Chondrocyte (in vitro differentiated cells): ENCODE results near the gene NACC2. TPM values are rescaled to one million over a fixed set of nuclear protein-coding genes. Genes with fewer than 3 reads are reported as not detected.
A peak's percentile ranks its signal among the peaks of the same experiment; 100 is the strongest.

ENCODE experiments used
- DNase-seq: peaks from one replicate; pipeline ENCODE4 v3.0.0; 2021; ENCODE audit warnings: mixed read lengths, low spot score
- H3K27ac Mint-ChIP-seq: one replicate; pipeline ENCODE4 v1.8.0; 2021; ENCODE audit warnings: mild to moderate bottlenecking, moderate library complexity, mixed read lengths; ENCODE audit not compliant: unreplicated experiment
- H3K27me3 Mint-ChIP-seq: 2 replicates; pipeline ENCODE4 v1.8.0; 2021; ENCODE audit warnings: low read depth, mixed read lengths
- H3K36me3 Mint-ChIP-seq: 2 replicates; pipeline ENCODE4 v1.8.0; 2021; ENCODE audit warnings: low read depth, mixed read lengths
- H3K4me1 Mint-ChIP-seq: 2 replicates; pipeline ENCODE4 v1.8.0; 2021; ENCODE audit warnings: low read depth, mild to moderate bottlenecking, mixed read lengths
- H3K4me3 Mint-ChIP-seq: one replicate; pipeline ENCODE4 v1.8.0; 2021; ENCODE audit warnings: mild to moderate bottlenecking, moderate library complexity, mixed read lengths; ENCODE audit not compliant: unreplicated experiment
- H3K9me3 Mint-ChIP-seq: 2 replicates; pipeline ENCODE4 v1.8.0; 2021; ENCODE audit warnings: low read depth, mixed read lengths
- CTCF ChIP-seq: fragments of 200-600 bp; sonication (generic); IDR thresholded peaks from 2 replicates; pipeline ENCODE4 v1.5.0; 2021; ENCODE audit warnings: antibody characterized with exemption, mild to moderate bottlenecking, moderate library complexity
- total RNA-seq: library from RNA; stranded (reverse); gene quantifications from 3 replicates; pipeline ENCODE4 v1.2.1, GENCODE V29; 2021

Gene NACC2
- total RNA-seq, 1 donor from 2014 or later: 51.0 TPM

GRCh38 chr9:136136127-136136925 lies 41.2 kb upstream of the NACC2 start:
- H3K36me3 Mint-ChIP-seq: no peaks in the 10 kb centered on the region
- no peak for DNase-seq
- no peak overlapping the region for H3K4me3 Mint-ChIP-seq
- peaks cover 36% of the 10 kb centered on the region for H3K27me3 Mint-ChIP-seq
- no peak for TF ChIP-seq CTCF
- H3K27ac Mint-ChIP-seq: no peak overlapping the region
- H3K4me1 Mint-ChIP-seq: peaks cover 6% of the 10 kb centered on the region
- H3K9me3 Mint-ChIP-seq: no peaks in the 10 kb centered on the region

- no peaks in the 10 kb centered on the region for H3K36me3 Mint-ChIP-seq
- H3K27ac Mint-ChIP-seq: no peak overlapping the region
- H3K9me3 Mint-ChIP-seq: no peaks in the 10 kb centered on the region
- no peak for DNase-seq
- H3K4me1 Mint-ChIP-seq: peaks cover 6% of the 10 kb centered on the region
- TF ChIP-seq CTCF: no peak
- no peak overlapping the region for H3K4me3 Mint-ChIP-seq
- H3K27me3 Mint-ChIP-seq: peaks cover 39% of the 10 kb centered on the region
These were observed 40.4 kb upstream of the NACC2 start for GRCh38 chr9:136135326-136136126.

- H3K4me3 Mint-ChIP-seq: peak overlapping the region; percentile 64
- peaks cover 6% of the 10 kb centered on the region for H3K4me1 Mint-ChIP-seq
- no peak for DNase-seq
- H3K27ac Mint-ChIP-seq: no peak overlapping the region
- TF ChIP-seq CTCF: no peak
- peaks cover 44% of the 10 kb centered on the region for H3K27me3 Mint-ChIP-seq
- no peaks in the 10 kb centered on the region for H3K9me3 Mint-ChIP-seq
- no peaks in the 10 kb centered on the region for H3K36me3 Mint-ChIP-seq
These were observed 38.9 kb upstream of the NACC2 start for GRCh38 chr9:136133959-136134484.

GRCh38 chr9:136133191-136133958 lies 38.3 kb upstream of the NACC2 start:
- Mint-ChIP-seq H3K4me3 (peak overlapping the region; percentile 64), H3K9me3 (no peaks in the 10 kb centered on the region), H3K4me1 (peaks cover 6% of the 10 kb centered on the region), H3K27ac (no peak overlapping the region), H3K36me3 (no peaks in the 10 kb centered on the region), H3K27me3 (peaks cover 48% of the 10 kb centered on the region)
- DNase-seq: no peak
- peak; percentile 82 for TF ChIP-seq CTCF
